ENCODE results near the gene TRPM5. TPM values are rescaled to one million over a fixed set of nuclear protein-coding genes. Genes with fewer than 3 reads are reported as not detected.

TRPM5 gene
- total RNA-seq, 1 donor from 2014 or later, result under 0.01 TPM

- H3K9me3 ChIP-seq (ENCODE audit: control insufficient read depth in 3 of 3, low read length in 3 of 3), result no peaks in the 10 kb centered on the region
- no peak overlapping the region for H3K4me3 ChIP-seq (ENCODE audit: low read length in 3 of 3)
- H3K9ac ChIP-seq (ENCODE audit: low read depth in 1 of 3, low read length in 3 of 3), result no peak overlapping the region
- H3K27ac ChIP-seq (ENCODE audit: low read depth, low read length), result no peak overlapping the region
- H3K36me3 ChIP-seq (ENCODE audit: control insufficient read depth in 3 of 3, insufficient read depth in 3 of 3, low read length in 3 of 3), result no peaks in the 10 kb centered on the region
- H3K4me1 ChIP-seq (ENCODE audit: control insufficient read depth in 3 of 3, insufficient read depth in 3 of 3, low read length in 3 of 3), result no peaks in the 10 kb centered on the region
- peaks cover 6 to 39% (median 32%) of the 10 kb centered on the region in 3 donors for H3K27me3 ChIP-seq (ENCODE audit: control insufficient read depth in 3 of 3, insufficient read depth in 3 of 3, low read length in 3 of 3)
These were observed 12.9 kb downstream of the TRPM5 start for GRCh38 chr11:2431395-2431794.

- Histone ChIP-seq H3K4me1 (ENCODE audit: control insufficient read depth in 3 of 3, insufficient read depth in 3 of 3, low read length in 3 of 3) (no peaks in the 10 kb centered on the region), H3K9ac (ENCODE audit: low read depth in 1 of 3, low read length in 3 of 3) (no peak overlapping the region), H3K36me3 (ENCODE audit: control insufficient read depth in 3 of 3, insufficient read depth in 3 of 3, low read length in 3 of 3) (no peaks in the 10 kb centered on the region), H3K4me3 (ENCODE audit: low read length in 3 of 3) (no peak overlapping the region), H3K27me3 (ENCODE audit: control insufficient read depth in 3 of 3, insufficient read depth in 3 of 3, low read length in 3 of 3) (peaks cover 0 to 21% (median 17%) of the 10 kb centered on the region in 3 donors), H3K9me3 (ENCODE audit: control insufficient read depth in 3 of 3, low read length in 3 of 3) (no peaks in the 10 kb centered on the region), H3K27ac (ENCODE audit: low read depth, low read length) (no peak overlapping the region)
These were observed 16.0 kb downstream of the TRPM5 start for GRCh38 chr11:2428322-2428795.

- Histone ChIP-seq H3K4me1 (ENCODE audit: control insufficient read depth in 3 of 3, insufficient read depth in 3 of 3, low read length in 3 of 3) (no peaks in the 10 kb centered on the region), H3K36me3 (ENCODE audit: control insufficient read depth in 3 of 3, insufficient read depth in 3 of 3, low read length in 3 of 3) (no peaks in the 10 kb centered on the region), H3K9ac (ENCODE audit: low read depth in 1 of 3, low read length in 3 of 3) (no peak overlapping the region), H3K27me3 (ENCODE audit: control insufficient read depth in 3 of 3, insufficient read depth in 3 of 3, low read length in 3 of 3) (peaks cover 0 to 18% (median 14%) of the 10 kb centered on the region in 3 donors), H3K4me3 (ENCODE audit: low read length in 3 of 3) (no peak overlapping the region), H3K27ac (ENCODE audit: low read depth, low read length) (no peak overlapping the region), H3K9me3 (ENCODE audit: control insufficient read depth in 3 of 3, low read length in 3 of 3) (no peaks in the 10 kb centered on the region)
These were observed 16.5 kb downstream of the TRPM5 start for GRCh38 chr11:2427721-2428321.

- Histone ChIP-seq H3K4me1 (ENCODE audit: control insufficient read depth in 3 of 3, insufficient read depth in 3 of 3, low read length in 3 of 3) (no peaks in the 10 kb centered on the region), H3K9ac (ENCODE audit: low read depth in 1 of 3, low read length in 3 of 3) (no peak overlapping the region), H3K9me3 (ENCODE audit: control insufficient read depth in 3 of 3, low read length in 3 of 3) (no peaks in the 10 kb centered on the region), H3K4me3 (ENCODE audit: low read length in 3 of 3) (no peak overlapping the region), H3K27me3 (ENCODE audit: control insufficient read depth in 3 of 3, insufficient read depth in 3 of 3, low read length in 3 of 3) (peaks cover 0 to 15% (median 9%) of the 10 kb centered on the region in 3 donors), H3K36me3 (ENCODE audit: control insufficient read depth in 3 of 3, insufficient read depth in 3 of 3, low read length in 3 of 3) (no peaks in the 10 kb centered on the region), H3K27ac (ENCODE audit: low read depth, low read length) (no peak overlapping the region)
These were observed 17.3 kb downstream of the TRPM5 start for GRCh38 chr11:2426826-2427521.

- Histone ChIP-seq H3K4me1 (ENCODE audit: control insufficient read depth in 3 of 3, insufficient read depth in 3 of 3, low read length in 3 of 3) (no peaks in the 10 kb centered on the region), H3K27me3 (ENCODE audit: control insufficient read depth in 3 of 3, insufficient read depth in 3 of 3, low read length in 3 of 3) (peaks cover 0 to 13% (median 11%) of the 10 kb centered on the region in 3 donors)
These were observed 18.1 kb downstream of the TRPM5 start for GRCh38 chr11:2426221-2426620.

GRCh38 chr11:2425506-2425905 lies 18.8 kb downstream of the TRPM5 start:
- Histone ChIP-seq H3K4me1 (ENCODE audit: control insufficient read depth in 3 of 3, insufficient read depth in 3 of 3, low read length in 3 of 3) (peaks cover 0 to 5% (median 2%) of the 10 kb centered on the region in 3 donors), H3K27ac (ENCODE audit: low read depth, low read length) (no peak overlapping the region)

More at GRCh38 chr11:2426221-2426620, 18.1 kb downstream of the TRPM5 start:
- no peak overlapping the region for H3K9ac ChIP-seq (ENCODE audit: low read depth in 1 of 3, low read length in 3 of 3)
- no peak overlapping the region for H3K27ac ChIP-seq (ENCODE audit: low read depth, low read length)
- H3K36me3 ChIP-seq (ENCODE audit: control insufficient read depth in 3 of 3, insufficient read depth in 3 of 3, low read length in 3 of 3), result no peaks in the 10 kb centered on the region
- H3K4me3 ChIP-seq (ENCODE audit: low read length in 3 of 3), result no peak overlapping the region
- H3K9me3 ChIP-seq (ENCODE audit: control insufficient read depth in 3 of 3, low read length in 3 of 3), result no peaks in the 10 kb centered on the region

GRCh38 chr11:2424811-2425495 lies 19.4 kb downstream of the TRPM5 start:
- H3K27ac ChIP-seq (ENCODE audit: low read depth, low read length), result no peak overlapping the region
- H3K36me3 ChIP-seq (ENCODE audit: control insufficient read depth in 3 of 3, insufficient read depth in 3 of 3, low read length in 3 of 3), result no peaks in the 10 kb centered on the region
- H3K4me1 ChIP-seq (ENCODE audit: control insufficient read depth in 3 of 3, insufficient read depth in 3 of 3, low read length in 3 of 3), result peaks cover under 1 to 8% (median 5%) of the 10 kb centered on the region in 3 donors
- no peaks in the 10 kb centered on the region for H3K9me3 ChIP-seq (ENCODE audit: control insufficient read depth in 3 of 3, low read length in 3 of 3)
- H3K27me3 ChIP-seq (ENCODE audit: control insufficient read depth in 3 of 3, insufficient read depth in 3 of 3, low read length in 3 of 3), result peaks cover 0 to 17% (median 9%) of the 10 kb centered on the region in 3 donors
- no peak overlapping the region for H3K9ac ChIP-seq (ENCODE audit: low read depth in 1 of 3, low read length in 3 of 3)
- H3K4me3 ChIP-seq (ENCODE audit: low read length in 3 of 3), result no peak overlapping the region

More at GRCh38 chr11:2425506-2425905, 18.8 kb downstream of the TRPM5 start:
- Histone ChIP-seq H3K27me3 (ENCODE audit: control insufficient read depth in 3 of 3, insufficient read depth in 3 of 3, low read length in 3 of 3) (peaks cover 0 to 17% (median 9%) of the 10 kb centered on the region in 3 donors), H3K4me3 (ENCODE audit: low read length in 3 of 3) (no peak overlapping the region), H3K9ac (ENCODE audit: low read depth in 1 of 3, low read length in 3 of 3) (no peak overlapping the region), H3K9me3 (ENCODE audit: control insufficient read depth in 3 of 3, low read length in 3 of 3) (no peaks in the 10 kb centered on the region), H3K36me3 (ENCODE audit: control insufficient read depth in 3 of 3, insufficient read depth in 3 of 3, low read length in 3 of 3) (no peaks in the 10 kb centered on the region)

- Histone ChIP-seq H3K4me3 (ENCODE audit: low read length in 3 of 3) (no peak overlapping the region), H3K27ac (ENCODE audit: low read depth, low read length) (no peak overlapping the region), H3K9me3 (ENCODE audit: control insufficient read depth in 3 of 3, low read length in 3 of 3) (no peaks in the 10 kb centered on the region), H3K9ac (ENCODE audit: low read depth in 1 of 3, low read length in 3 of 3) (no peak overlapping the region), H3K27me3 (ENCODE audit: control insufficient read depth in 3 of 3, insufficient read depth in 3 of 3, low read length in 3 of 3) (peaks cover 0 to 17% (median 9%) of the 10 kb centered on the region in 3 donors), H3K4me1 (ENCODE audit: control insufficient read depth in 3 of 3, insufficient read depth in 3 of 3, low read length in 3 of 3) (peaks cover 4 to 11% (median 5%) of the 10 kb centered on the region in 3 donors), H3K36me3 (ENCODE audit: control insufficient read depth in 3 of 3, insufficient read depth in 3 of 3, low read length in 3 of 3) (no peaks in the 10 kb centered on the region)
These were observed 20.9 kb downstream of the TRPM5 start for GRCh38 chr11:2423157-2424025.

GRCh38 chr11:2422461-2423156 lies 21.7 kb downstream of the TRPM5 start:
- Histone ChIP-seq H3K9me3 (ENCODE audit: control insufficient read depth in 3 of 3, low read length in 3 of 3) (no peaks in the 10 kb centered on the region), H3K9ac (ENCODE audit: low read depth in 1 of 3, low read length in 3 of 3) (no peak overlapping the region), H3K36me3 (ENCODE audit: control insufficient read depth in 3 of 3, insufficient read depth in 3 of 3, low read length in 3 of 3) (no peaks in the 10 kb centered on the region), H3K4me3 (ENCODE audit: low read length in 3 of 3) (no peak overlapping the region), H3K27ac (ENCODE audit: low read depth, low read length) (no peak overlapping the region), H3K27me3 (ENCODE audit: control insufficient read depth in 3 of 3, insufficient read depth in 3 of 3, low read length in 3 of 3) (peaks cover 0 to 15% (median 9%) of the 10 kb centered on the region in 3 donors), H3K4me1 (ENCODE audit: control insufficient read depth in 3 of 3, insufficient read depth in 3 of 3, low read length in 3 of 3) (peaks cover 4 to 11% (median 5%) of the 10 kb centered on the region in 3 donors)

Data from skeletal muscle tissue (tissue), 4 donors.